Endothelial cell of umbilical vein (primary cell): ENCODE data around the gene ZNF143. TPM values are rescaled to one million over a fixed set of nuclear protein-coding genes. Genes with fewer than 3 reads are reported as not detected.

Source experiments
- BruUV-seq: library from RNA; stranded (reverse); fragments of 400-500 nt; replicated peaks from 2 replicates; lab custom pipeline; 2021; lab: Mats Ljungman, UMichigan
- CTCF ChIA-PET: fragments of 300-600, 350-600 bp; sonication (Branson Sonifier 250); formaldehyde crosslinking; loops from one replicate; lab custom pipeline; 2021; ENCODE audit warnings: antibody characterized with exemption, inconsistent platforms; lab: Charles Lee
- POLR2A ChIA-PET: fragments of 300-600, 350-600 bp; sonication (Branson Sonifier 250); formaldehyde crosslinking; loops from one replicate; lab custom pipeline; 2021; ENCODE audit warnings: antibody characterized with exemption, inconsistent platforms; lab: Charles Lee
- DNase-seq: peaks from one replicate; pipeline ENCODE4 v3.0.0-alpha.2; 2011; ENCODE audit warnings: low read depth, low spot score
- FAIRE-seq: peaks from 2 replicates; lab custom pipeline; 2011; peaks lifted over from hg19 to GRCh38; lab: Jason Lieb, UNC
- H2AFZ ChIP-seq: 2 replicates; pipeline ENCODE4 v1.6.0; 2012; ENCODE audit warnings: low read depth, low read length, control low read depth, inconsistent platforms
- H3K27ac ChIP-seq: 2 replicates; pipeline ENCODE4 v1.5.1; 2011; ENCODE audit warnings: low read depth, mild to moderate bottlenecking, control low read depth, low read length, moderate library complexity; ENCODE audit not compliant: insufficient read depth
- H3K27me3 ChIP-seq, 2 experiments: 2 replicates each; pipeline versions ENCODE4 v1.6.0 to v1.6.1; 2011; ENCODE audit warnings: low read length in 2 of 2, mixed read lengths in 1 of 2; ENCODE audit not compliant: control insufficient read depth in 2 of 2, insufficient read depth in 2 of 2
- H3K36me3 ChIP-seq, 2 experiments: 2 replicates in 1 of 2; 3 replicates in 1 of 2; pipeline ENCODE4 v1.5.1; 2011; ENCODE audit warnings: low read length in 2 of 2, mild to moderate bottlenecking in 1 of 2, moderate library complexity in 1 of 2; ENCODE audit not compliant: control insufficient read depth in 2 of 2, insufficient read depth in 2 of 2; ENCODE audit errors: extremely low read depth in 1 of 2
- H3K4me1 ChIP-seq: 3 replicates; pipeline ENCODE4 v1.5.1; 2011; ENCODE audit warnings: mild to moderate bottlenecking, low read length; ENCODE audit not compliant: control insufficient read depth, insufficient read depth; ENCODE audit errors: extremely low read depth
- H3K4me2 ChIP-seq: 2 replicates; pipeline ENCODE4 v1.6.1; 2011; ENCODE audit warnings: low read length, control low read depth, mixed read lengths; ENCODE audit not compliant: insufficient read depth
- H3K4me3 ChIP-seq, 3 experiments: fragments of 200-600 bp in 1 of 3; sonication (generic), shearing (Covaris generic) in 1 of 3; replicated peaks in 1 of 3; 2 replicates each; pipeline ENCODE4 v1.5.1; 2011 to 2016; ENCODE audit warnings: control low read depth in 3 of 3, low read length in 3 of 3, mild to moderate bottlenecking in 2 of 3, inconsistent platforms in 1 of 3, low read depth in 1 of 3, moderate library complexity in 1 of 3; ENCODE audit not compliant: insufficient read depth in 1 of 3
- H3K79me2 ChIP-seq: 2 replicates; pipeline ENCODE4 v1.6.0; 2012; ENCODE audit warnings: low read length, inconsistent platforms; ENCODE audit not compliant: control insufficient read depth, insufficient read depth
- H3K9ac ChIP-seq: replicated peaks from 2 replicates; pipeline ENCODE3; 2011; ENCODE audit warnings: low read length, control low read depth; ENCODE audit not compliant: insufficient read depth; ENCODE audit errors: extremely low read depth
- H3K9me1 ChIP-seq: replicated peaks from 3 replicates; pipeline ENCODE4 v1.6.0; 2011; ENCODE audit warnings: mild to moderate bottlenecking, low read length; ENCODE audit not compliant: control insufficient read depth, insufficient read depth; ENCODE audit errors: extremely low read depth
- H3K9me3 ChIP-seq: replicated peaks from 2 replicates; pipeline ENCODE4 v1.5.1; 2012; ENCODE audit warnings: low read length, inconsistent platforms; ENCODE audit not compliant: control insufficient read depth, insufficient read depth
- H4K20me1 ChIP-seq: replicated peaks from 2 replicates; pipeline ENCODE3; 2011; ENCODE audit warnings: mild to moderate bottlenecking, low read length; ENCODE audit not compliant: control insufficient read depth, insufficient read depth; ENCODE audit errors: extremely low read depth
- CTCF ChIP-seq, 2 donors: IDR thresholded peaks; 1 replicate in 1 of 2; 2 replicates in 1 of 2; pipeline ENCODE4 v1.5.1; 2011; ENCODE audit warnings: low read length in 2 of 2, mild to moderate bottlenecking in 2 of 2, moderate library complexity in 2 of 2, control low read depth in 1 of 2, inconsistent platforms in 1 of 2, low read depth in 1 of 2; ENCODE audit not compliant: insufficient read depth in 1 of 2; ENCODE audit errors: extremely low read depth in 1 of 2
- EZH2 ChIP-seq: IDR thresholded peaks from 2 replicates; pipeline ENCODE4 v1.6.1; 2012; ENCODE audit warnings: borderline replicate concordance, low read depth, mild to moderate bottlenecking, moderate library complexity, low read length, inconsistent platforms; ENCODE audit not compliant: severe bottlenecking
- FOS ChIP-seq: IDR thresholded peaks from 2 replicates; pipeline ENCODE4 v1.6.1; 2011; ENCODE audit warnings: mild to moderate bottlenecking, low read length, moderate library complexity, borderline replicate concordance; ENCODE audit not compliant: insufficient read depth
- GATA2 ChIP-seq: IDR thresholded peaks from 2 replicates; pipeline ENCODE4 v1.7.0; 2011; ENCODE audit warnings: low read depth, mild to moderate bottlenecking, moderate library complexity, mixed read lengths, low read length; ENCODE audit not compliant: insufficient read length, insufficient read depth
- JUN ChIP-seq: IDR thresholded peaks from 2 replicates; pipeline ENCODE4 v1.6.1; 2011; ENCODE audit warnings: borderline replicate concordance, low read depth; ENCODE audit not compliant: insufficient read length, insufficient read depth
- MYC ChIP-seq: IDR thresholded peaks from one replicate; pipeline ENCODE4 v1.6.1; 2011; ENCODE audit warnings: mild to moderate bottlenecking, low read depth, low read length
- POLR2AphosphoS5 ChIP-seq: IDR thresholded peaks from 2 replicates; pipeline ENCODE4 v1.6.1; 2012; ENCODE audit warnings: low read depth, mild to moderate bottlenecking, control low read depth, low read length, moderate library complexity; ENCODE audit not compliant: insufficient read depth
- dilution Hi-C: fragments of 300-500 bp; cut with MboI; formaldehyde crosslinking; loops from one replicate; pipeline ENCODE4 v1.15.0; 2019; ENCODE audit warnings: low sequenced_read_pairs; ENCODE audit not compliant: extremely low pct_ligation_motif_present
- intact Hi-C: fragments of 100-400 bp; cut with micrococcal nuclease; formaldehyde crosslinking; loops from one replicate; pipeline ENCODE4 v1.10.0; 2022
- polyA plus RNA-seq, 4 experiments: library from polyadenylated mRNA; depleted of rRNA in 3 of 4; stranded (reverse) in 3 of 4; unstranded in 1 of 4; fragments of >200 nt; gene quantifications; 2 replicates each; pipeline versions ENCODE4 v1.2.1 to v1.2.3, GENCODE V29; 2011 to 2012; ENCODE audit warnings: missing spikeins in 1 of 4
- total RNA-seq: library from RNA; stranded (reverse); gene quantifications from 2 replicates; pipeline ENCODE4 v1.2.3, GENCODE V29; 2021
- TF ChIP-seq, protein P1 (sequence below): IDR thresholded peaks from 2 replicates; pipeline ENCODE4 v1.6.1; 2011; ENCODE audit not compliant: insufficient read depth, insufficient read length

ZNF143 gene
- total and polyA plus RNA-seq, 2 donors (not counting 3 experiments of a cell fraction or from before 2014, with no cell fraction given), result 19.0 to 29.8 TPM

GRCh38 chr11:9479899-9480298 is 19.1 kb downstream of the ZNF143 start:
- no peaks in the 10 kb centered on the region for H3K4me1 ChIP-seq
- BruUV-seq, result no TSS peak
- peaks cover 2 to 8% of the 10 kb centered on the region in 2 experiments for H3K36me3 ChIP-seq
- dilution Hi-C loops, result no loop called here
- no peaks in the 10 kb centered on the region for H3K9me1 ChIP-seq
- H3K27me3 ChIP-seq, result no peaks in the 10 kb centered on the region
- H3K4me2 ChIP-seq, result no peak overlapping the region
- FAIRE-seq, result no peak
- TF ChIP-seq, protein P1, sequence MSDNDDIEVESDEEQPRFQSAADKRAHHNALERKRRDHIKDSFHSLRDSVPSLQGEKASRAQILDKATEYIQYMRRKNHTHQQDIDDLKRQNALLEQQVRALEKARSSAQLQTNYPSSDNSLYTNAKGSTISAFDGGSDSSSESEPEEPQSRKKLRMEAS, result no peak
- TF ChIP-seq MYC, result no peak
- TF ChIP-seq POLR2AphosphoS5, result no peak
- TF ChIP-seq JUN, result no peak
- TF ChIP-seq EZH2, result no peak
- no peak for TF ChIP-seq GATA2
- no peak for TF ChIP-seq CTCF (IDR thresholded peaks at IDR 0.05; ENCODE audit: extremely low read depth in 1 of 2, insufficient read depth in 1 of 2, low read depth in 1 of 2, low read length in 2 of 2)
- no peak for TF ChIP-seq FOS
- no peaks in the 10 kb centered on the region for H3K9me3 ChIP-seq
- POLR2A ChIA-PET, result no interaction called here
- CTCF ChIA-PET, result interaction anchor here (0.8 to 2.5 kb wide), 3 partner anchors 10 to 55 kb away, joined by 3 to 14 read pairs (median 3); no protein-coding TSS in a partner anchor
- DNase-seq, result no peak
- H3K9ac ChIP-seq, result no peak overlapping the region
- no peak overlapping the region for H3K27ac ChIP-seq
- intact Hi-C loops, result no loop called here
- no peaks in the 10 kb centered on the region for H3K79me2 ChIP-seq
- H2AFZ ChIP-seq, result no peak overlapping the region
- no peak overlapping the region for H3K4me3 ChIP-seq
- H4K20me1 ChIP-seq, result no peaks in the 10 kb centered on the region
